ENCODE data around the gene IL16. TPM values are rescaled to one million over a fixed set of nuclear protein-coding genes. Genes with fewer than 3 reads are reported as not detected.

IL16 gene
- total RNA-seq, 3 donors from 2014 or later (not counting 1 experiment from before 2014, with no cell fraction given) = 98.1 to 153 (median 114) TPM

DNA sequence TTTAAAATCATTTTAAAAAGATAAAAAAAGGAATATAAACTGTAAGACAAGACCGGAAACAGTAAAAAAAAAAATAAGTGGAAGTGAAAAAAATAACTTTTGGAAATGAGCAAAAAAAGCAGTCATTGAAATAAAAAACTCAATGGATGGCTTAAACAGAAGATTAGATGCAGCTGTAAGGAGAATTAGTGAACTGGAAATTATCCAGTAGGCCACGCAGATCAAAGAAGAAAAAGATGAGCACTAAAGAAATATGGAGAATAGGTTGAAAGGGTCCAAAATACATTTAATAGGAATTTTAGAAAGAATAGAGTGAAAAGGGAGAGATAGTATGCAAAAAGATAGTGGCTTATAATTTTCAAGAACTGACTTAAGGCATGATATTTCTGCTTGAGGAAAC is 80.3 kb downstream of the IL16 start:
- no peak overlapping the region for H3K27ac Mint-ChIP-seq
- no peaks in the 10 kb centered on the region for H3K27me3 Mint-ChIP-seq (ENCODE audit: low read depth in 2 of 2)
- peaks cover 4 to 5% of the 10 kb centered on the region in 2 donors for H3K9me3 Mint-ChIP-seq
- WGBS (ENCODE audit: insufficient coverage) = 86% methylated on average over 2 of the region's 2 CpGs
- peaks cover 9% of the 10 kb centered on the region for H3K36me3 Mint-ChIP-seq
- intact Hi-C loops (cut with micrococcal nuclease) = no loop called here
- no peak overlapping the region for H3K4me3 Mint-ChIP-seq
- no peaks in the 10 kb centered on the region for H3K27me3 ChIP-seq (ENCODE audit: control insufficient read depth, insufficient read depth, low read length)
- peaks cover 9 to 12% of the 10 kb centered on the region in 2 donors for H3K4me1 Mint-ChIP-seq
- H3K9me3 ChIP-seq (ENCODE audit: control insufficient read depth, insufficient read depth, low read length) = peaks cover 3% of the 10 kb centered on the region
- TF ChIP-seq, protein P1, sequence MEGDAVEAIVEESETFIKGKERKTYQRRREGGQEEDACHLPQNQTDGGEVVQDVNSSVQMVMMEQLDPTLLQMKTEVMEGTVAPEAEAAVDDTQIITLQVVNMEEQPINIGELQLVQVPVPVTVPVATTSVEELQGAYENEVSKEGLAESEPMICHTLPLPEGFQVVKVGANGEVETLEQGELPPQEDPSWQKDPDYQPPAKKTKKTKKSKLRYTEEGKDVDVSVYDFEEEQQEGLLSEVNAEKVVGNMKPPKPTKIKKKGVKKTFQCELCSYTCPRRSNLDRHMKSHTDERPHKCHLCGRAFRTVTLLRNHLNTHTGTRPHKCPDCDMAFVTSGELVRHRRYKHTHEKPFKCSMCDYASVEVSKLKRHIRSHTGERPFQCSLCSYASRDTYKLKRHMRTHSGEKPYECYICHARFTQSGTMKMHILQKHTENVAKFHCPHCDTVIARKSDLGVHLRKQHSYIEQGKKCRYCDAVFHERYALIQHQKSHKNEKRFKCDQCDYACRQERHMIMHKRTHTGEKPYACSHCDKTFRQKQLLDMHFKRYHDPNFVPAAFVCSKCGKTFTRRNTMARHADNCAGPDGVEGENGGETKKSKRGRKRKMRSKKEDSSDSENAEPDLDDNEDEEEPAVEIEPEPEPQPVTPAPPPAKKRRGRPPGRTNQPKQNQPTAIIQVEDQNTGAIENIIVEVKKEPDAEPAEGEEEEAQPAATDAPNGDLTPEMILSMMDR (IDR thresholded peaks at IDR 0.05) = no peak
- ATAC-seq (no peak), DNase-seq (no peak)
- H3K4me3 ChIP-seq (ENCODE audit: low read length) = no peak overlapping the region
- no peaks in the 10 kb centered on the region for H3K36me3 ChIP-seq (ENCODE audit: control insufficient read depth, insufficient read depth, low read length)
- no peak overlapping the region for H3K27ac ChIP-seq (ENCODE audit: low read length)
- no peaks in the 10 kb centered on the region for H3K4me1 ChIP-seq (ENCODE audit: control insufficient read depth, insufficient read depth, low read length)

DNA sequence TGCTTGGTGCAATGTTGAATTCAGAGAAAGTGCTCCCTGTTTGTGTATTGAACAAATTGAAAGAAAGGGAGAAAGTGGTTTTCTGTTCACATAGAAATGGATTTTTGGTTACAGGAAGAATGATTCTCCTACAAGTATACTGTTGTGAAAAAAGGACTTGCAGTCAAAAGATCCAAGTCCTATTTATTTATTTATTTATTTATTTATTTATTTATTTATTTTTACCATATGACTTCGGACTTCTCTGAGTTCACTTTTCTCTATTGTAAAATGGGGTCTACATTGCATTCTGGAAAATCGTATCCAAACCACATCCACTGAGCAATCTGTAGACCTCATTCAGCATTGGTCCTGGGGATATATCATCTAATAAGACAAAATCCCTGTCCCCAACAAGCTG is 81.2 kb downstream of the IL16 start:
- 100% methylated on average over 1 of the region's 2 CpGs for WGBS (ENCODE audit: insufficient coverage)
- Mint-ChIP-seq H3K4me1 (peaks cover 9 to 12% of the 10 kb centered on the region in 2 donors), H3K9me3 (peaks cover 4 to 5% of the 10 kb centered on the region in 2 donors), H3K27ac (no peak overlapping the region), H3K36me3 (peaks cover 9% of the 10 kb centered on the region), H3K27me3 (ENCODE audit: low read depth in 2 of 2) (no peaks in the 10 kb centered on the region), H3K4me3 (no peak overlapping the region)
- H3K4me3 ChIP-seq (ENCODE audit: low read length) = no peak overlapping the region
- TF ChIP-seq, protein P1 (IDR thresholded peaks at IDR 0.05) = no peak
- peaks cover 3% of the 10 kb centered on the region for H3K9me3 ChIP-seq (ENCODE audit: control insufficient read depth, insufficient read depth, low read length)
- no peaks in the 10 kb centered on the region for H3K4me1 ChIP-seq (ENCODE audit: control insufficient read depth, insufficient read depth, low read length)
- DNase-seq = no peak
- no peak for ATAC-seq
- no peaks in the 10 kb centered on the region for H3K36me3 ChIP-seq (ENCODE audit: control insufficient read depth, insufficient read depth, low read length)
- no peak overlapping the region for H3K27ac ChIP-seq (ENCODE audit: low read length)
- H3K27me3 ChIP-seq (ENCODE audit: control insufficient read depth, insufficient read depth, low read length) = no peaks in the 10 kb centered on the region
- intact Hi-C loops (cut with micrococcal nuclease) = no loop called here

DNA sequence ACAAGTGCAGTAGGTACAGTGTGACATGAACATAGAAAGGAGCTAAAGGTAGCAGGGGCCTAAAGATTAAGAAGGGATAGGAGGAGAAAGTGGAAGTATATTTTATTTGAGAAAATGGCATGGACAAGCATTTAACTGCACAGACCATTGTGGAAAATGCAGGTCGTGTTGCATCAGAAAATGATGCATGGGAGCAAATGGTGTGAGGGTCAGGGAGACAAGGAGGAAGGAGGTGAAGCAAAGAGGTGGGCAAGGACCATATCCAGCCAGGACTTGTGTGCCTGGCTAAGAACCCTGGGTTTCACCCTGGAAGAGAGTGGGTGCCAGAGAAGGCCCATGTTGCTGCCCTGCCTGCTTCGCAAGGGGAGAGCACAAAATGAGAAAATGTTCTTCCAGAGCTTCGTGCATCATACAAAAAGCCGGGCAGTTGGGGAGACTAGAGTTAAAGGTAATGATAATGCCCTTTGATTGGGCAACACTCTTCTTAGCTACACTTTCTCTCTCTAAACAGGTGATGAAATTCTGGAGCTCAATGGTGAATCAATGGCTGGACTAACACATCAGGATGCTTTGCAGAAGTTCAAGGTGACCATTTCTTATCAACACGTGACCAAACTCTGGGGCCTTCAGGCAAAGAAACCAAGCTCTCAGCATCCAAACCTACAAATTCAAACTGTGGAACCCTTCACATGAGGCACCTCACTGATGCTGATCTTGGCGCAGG is 81.8 kb downstream of the IL16 start:
- no peak overlapping the region for H3K27ac Mint-ChIP-seq
- ATAC-seq (no peak), DNase-seq (no peak)
- no peaks in the 10 kb centered on the region for H3K27me3 Mint-ChIP-seq (ENCODE audit: low read depth in 2 of 2)
- Histone ChIP-seq H3K27ac (ENCODE audit: low read length) (no peak overlapping the region), H3K27me3 (ENCODE audit: control insufficient read depth, insufficient read depth, low read length) (no peaks in the 10 kb centered on the region), H3K36me3 (ENCODE audit: control insufficient read depth, insufficient read depth, low read length) (no peaks in the 10 kb centered on the region), H3K9me3 (ENCODE audit: control insufficient read depth, insufficient read depth, low read length) (peaks cover 3% of the 10 kb centered on the region), H3K4me3 (ENCODE audit: low read length) (no peak overlapping the region), H3K4me1 (ENCODE audit: control insufficient read depth, insufficient read depth, low read length) (no peaks in the 10 kb centered on the region)
- peaks cover 9% of the 10 kb centered on the region for H3K36me3 Mint-ChIP-seq
- H3K4me1 Mint-ChIP-seq = peaks cover 9 to 12% of the 10 kb centered on the region in 2 donors
- intact Hi-C loops (cut with micrococcal nuclease) = no loop called here
- TF ChIP-seq, protein P1 (IDR thresholded peaks at IDR 0.05) = no peak
- no peak overlapping the region for H3K4me3 Mint-ChIP-seq
- 94% methylated on average over 4 of the region's 6 CpGs for WGBS (ENCODE audit: insufficient coverage)
- peaks cover 4 to 5% of the 10 kb centered on the region in 2 donors for H3K9me3 Mint-ChIP-seq

Data from natural killer cell (primary cell).